ENCODE data around the gene CD101. TPM values are rescaled to one million over a fixed set of nuclear protein-coding genes. Genes with fewer than 3 reads are reported as not detected.

Gene CD101
- total RNA-seq, 1 experiment from 2014 or later = 0.86 TPM

DNA sequence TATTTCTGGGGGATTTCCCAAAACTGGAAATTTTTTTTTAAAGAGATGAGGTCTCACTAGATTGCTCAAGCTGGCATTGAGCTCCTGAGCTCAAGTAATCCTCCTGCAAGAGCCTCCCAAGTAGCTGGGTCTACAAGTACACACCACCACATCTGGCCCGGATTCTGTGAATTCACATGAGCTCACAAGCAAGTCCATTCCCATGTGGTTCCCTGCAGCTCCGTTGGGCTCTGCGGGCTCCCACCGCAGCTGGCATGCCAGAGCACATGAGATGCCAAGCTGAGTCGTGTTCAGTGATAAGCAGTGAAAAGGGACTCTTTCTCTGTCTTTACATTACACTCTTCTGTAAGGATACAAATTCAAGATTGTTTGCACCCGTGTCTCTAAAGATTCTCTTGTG, 36.7 kb downstream of the CD101 start:
- no peaks in the 10 kb centered on the region for H3K9me3 Mint-ChIP-seq (ENCODE audit: unreplicated experiment)
- no peaks in the 10 kb centered on the region for H3K36me3 Mint-ChIP-seq (ENCODE audit: insufficient read depth, unreplicated experiment)
- Histone ChIP-seq H3K9me3 (no peaks in the 10 kb centered on the region), H3K27me3 (replicated peaks; ENCODE audit: control insufficient read depth, insufficient read depth, low read length) (no peaks in the 10 kb centered on the region), H3K36me3 (ENCODE audit: control insufficient read depth, insufficient read depth, low read length) (no peaks in the 10 kb centered on the region), H3K4me3 (ENCODE audit: low read depth, low read length) (no peak overlapping the region), H3K4me1 (no peaks in the 10 kb centered on the region)
- no peak overlapping the region for H3K4me3 Mint-ChIP-seq (ENCODE audit: unreplicated experiment)
- TF ChIP-seq, protein P1, sequence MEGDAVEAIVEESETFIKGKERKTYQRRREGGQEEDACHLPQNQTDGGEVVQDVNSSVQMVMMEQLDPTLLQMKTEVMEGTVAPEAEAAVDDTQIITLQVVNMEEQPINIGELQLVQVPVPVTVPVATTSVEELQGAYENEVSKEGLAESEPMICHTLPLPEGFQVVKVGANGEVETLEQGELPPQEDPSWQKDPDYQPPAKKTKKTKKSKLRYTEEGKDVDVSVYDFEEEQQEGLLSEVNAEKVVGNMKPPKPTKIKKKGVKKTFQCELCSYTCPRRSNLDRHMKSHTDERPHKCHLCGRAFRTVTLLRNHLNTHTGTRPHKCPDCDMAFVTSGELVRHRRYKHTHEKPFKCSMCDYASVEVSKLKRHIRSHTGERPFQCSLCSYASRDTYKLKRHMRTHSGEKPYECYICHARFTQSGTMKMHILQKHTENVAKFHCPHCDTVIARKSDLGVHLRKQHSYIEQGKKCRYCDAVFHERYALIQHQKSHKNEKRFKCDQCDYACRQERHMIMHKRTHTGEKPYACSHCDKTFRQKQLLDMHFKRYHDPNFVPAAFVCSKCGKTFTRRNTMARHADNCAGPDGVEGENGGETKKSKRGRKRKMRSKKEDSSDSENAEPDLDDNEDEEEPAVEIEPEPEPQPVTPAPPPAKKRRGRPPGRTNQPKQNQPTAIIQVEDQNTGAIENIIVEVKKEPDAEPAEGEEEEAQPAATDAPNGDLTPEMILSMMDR (IDR thresholded peaks at IDR 0.05; ENCODE audit: insufficient read depth in 1 of 2, low read depth in 1 of 2, low read length in 1 of 2, severe bottlenecking in 1 of 2, unreplicated experiment in 1 of 2) = no peak
- no peaks in the 10 kb centered on the region for H3K27me3 Mint-ChIP-seq (ENCODE audit: insufficient read depth, unreplicated experiment)
- H3K27ac Mint-ChIP-seq (ENCODE audit: unreplicated experiment) = no peak overlapping the region
- no peaks in the 10 kb centered on the region for H3K4me1 Mint-ChIP-seq (ENCODE audit: low read depth, unreplicated experiment)
- intact Hi-C loops (cut with micrococcal nuclease; ENCODE audit: unreplicated experiment) = no loop called here
- no TSS peak for BruUV-seq (replicated peaks)
- ChIA-PET POLR2A (no interaction called here), CTCF (no interaction called here)
- DNase-seq = no peak

- no peaks in the 10 kb centered on the region for H3K9me3 Mint-ChIP-seq (ENCODE audit: unreplicated experiment)
- no peak overlapping the region for H3K27ac Mint-ChIP-seq (ENCODE audit: unreplicated experiment)
- Histone ChIP-seq H3K9me3 (no peaks in the 10 kb centered on the region), H3K4me3 (ENCODE audit: low read depth, low read length) (no peak overlapping the region), H3K4me1 (no peaks in the 10 kb centered on the region), H3K27me3 (replicated peaks; ENCODE audit: control insufficient read depth, insufficient read depth, low read length) (no peaks in the 10 kb centered on the region), H3K36me3 (ENCODE audit: control insufficient read depth, insufficient read depth, low read length) (no peaks in the 10 kb centered on the region)
- H3K4me3 Mint-ChIP-seq (ENCODE audit: unreplicated experiment) = no peak overlapping the region
- no peaks in the 10 kb centered on the region for H3K36me3 Mint-ChIP-seq (ENCODE audit: insufficient read depth, unreplicated experiment)
- TF ChIP-seq, protein P1 (IDR thresholded peaks at IDR 0.05; ENCODE audit: insufficient read depth in 1 of 2, low read depth in 1 of 2, low read length in 1 of 2, severe bottlenecking in 1 of 2, unreplicated experiment in 1 of 2) = no peak
- intact Hi-C loops (cut with micrococcal nuclease; ENCODE audit: unreplicated experiment) = no loop called here
- H3K27me3 Mint-ChIP-seq (ENCODE audit: insufficient read depth, unreplicated experiment) = no peaks in the 10 kb centered on the region
- CTCF ChIA-PET = no interaction called here
- DNase-seq = no peak
- no TSS peak for BruUV-seq (replicated peaks)
- peaks cover 8% of the 10 kb centered on the region for H3K4me1 Mint-ChIP-seq (ENCODE audit: low read depth, unreplicated experiment)
- POLR2A ChIA-PET = no interaction called here
Observed at GRCh38 chr1:117044217-117044616, 42.7 kb downstream of the CD101 start.

DNA sequence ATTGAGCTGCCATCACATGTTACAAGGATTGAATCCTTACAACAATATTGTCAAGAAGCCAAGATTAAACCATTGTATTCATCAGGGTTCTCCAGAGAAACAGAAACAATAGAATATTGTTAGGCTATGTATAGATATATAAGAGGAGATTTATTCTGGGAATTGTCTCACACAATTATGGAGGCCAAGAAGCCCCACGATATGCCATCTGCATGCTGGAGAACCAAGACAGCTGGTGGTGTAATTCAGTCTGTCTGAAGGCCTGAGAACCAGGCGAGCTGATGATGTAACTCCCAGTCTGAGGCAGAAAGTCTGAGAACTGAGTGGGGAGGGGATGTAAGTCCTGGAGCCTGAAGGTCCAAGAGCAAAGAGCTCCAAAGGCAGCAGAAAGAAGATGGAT, 44.1 kb downstream of the CD101 start:
- no peaks in the 10 kb centered on the region for H3K9me3 Mint-ChIP-seq (ENCODE audit: unreplicated experiment)
- CTCF ChIA-PET = no interaction called here

More for the DNA sequence above, 44.1 kb downstream of the CD101 start:
- H3K27me3 ChIP-seq (replicated peaks; ENCODE audit: control insufficient read depth, insufficient read depth, low read length) = no peaks in the 10 kb centered on the region
- no peaks in the 10 kb centered on the region for H3K9me3 ChIP-seq
- H3K4me3 ChIP-seq (ENCODE audit: low read depth, low read length) = no peak overlapping the region
- Mint-ChIP-seq H3K27ac (ENCODE audit: unreplicated experiment) (no peak overlapping the region), H3K4me3 (ENCODE audit: unreplicated experiment) (no peak overlapping the region), H3K4me1 (ENCODE audit: low read depth, unreplicated experiment) (peaks cover 8% of the 10 kb centered on the region), H3K27me3 (ENCODE audit: insufficient read depth, unreplicated experiment) (no peaks in the 10 kb centered on the region), H3K36me3 (ENCODE audit: insufficient read depth, unreplicated experiment) (no peaks in the 10 kb centered on the region)
- TF ChIP-seq, protein P1 (IDR thresholded peaks at IDR 0.05; ENCODE audit: insufficient read depth in 1 of 2, low read depth in 1 of 2, low read length in 1 of 2, severe bottlenecking in 1 of 2, unreplicated experiment in 1 of 2) = no peak
- no peaks in the 10 kb centered on the region for H3K4me1 ChIP-seq
- no TSS peak for BruUV-seq (replicated peaks)
- H3K36me3 ChIP-seq (ENCODE audit: control insufficient read depth, insufficient read depth, low read length) = no peaks in the 10 kb centered on the region
- POLR2A ChIA-PET = no interaction called here
- intact Hi-C loops (cut with micrococcal nuclease; ENCODE audit: unreplicated experiment) = no loop called here
- DNase-seq = no peak
